HG03521 (cell line): ENCODE data around the gene DEPDC1.
A peak's percentile ranks its signal among the peaks of the same experiment; 100 is the strongest.
"Not testable (repeated sequence)": the region's sequence is repeated elsewhere in the genome, so short reads cannot be mapped to it uniquely, and the experiment has no call there.

Experiments
- ATAC-seq: cut with Tn5 transposase; IDR thresholded peaks from one replicate; pipeline ENCODE4 v1.9.1; 2021; ENCODE audit warnings: mild to moderate bottlenecking, moderate library complexity; ENCODE audit not compliant: unreplicated experiment

DEPDC1 gene, protein sequence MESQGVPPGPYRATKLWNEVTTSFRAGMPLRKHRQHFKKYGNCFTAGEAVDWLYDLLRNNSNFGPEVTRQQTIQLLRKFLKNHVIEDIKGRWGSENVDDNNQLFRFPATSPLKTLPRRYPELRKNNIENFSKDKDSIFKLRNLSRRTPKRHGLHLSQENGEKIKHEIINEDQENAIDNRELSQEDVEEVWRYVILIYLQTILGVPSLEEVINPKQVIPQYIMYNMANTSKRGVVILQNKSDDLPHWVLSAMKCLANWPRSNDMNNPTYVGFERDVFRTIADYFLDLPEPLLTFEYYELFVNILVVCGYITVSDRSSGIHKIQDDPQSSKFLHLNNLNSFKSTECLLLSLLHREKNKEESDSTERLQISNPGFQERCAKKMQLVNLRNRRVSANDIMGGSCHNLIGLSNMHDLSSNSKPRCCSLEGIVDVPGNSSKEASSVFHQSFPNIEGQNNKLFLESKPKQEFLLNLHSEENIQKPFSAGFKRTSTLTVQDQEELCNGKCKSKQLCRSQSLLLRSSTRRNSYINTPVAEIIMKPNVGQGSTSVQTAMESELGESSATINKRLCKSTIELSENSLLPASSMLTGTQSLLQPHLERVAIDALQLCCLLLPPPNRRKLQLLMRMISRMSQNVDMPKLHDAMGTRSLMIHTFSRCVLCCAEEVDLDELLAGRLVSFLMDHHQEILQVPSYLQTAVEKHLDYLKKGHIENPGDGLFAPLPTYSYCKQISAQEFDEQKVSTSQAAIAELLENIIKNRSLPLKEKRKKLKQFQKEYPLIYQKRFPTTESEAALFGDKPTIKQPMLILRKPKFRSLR

DNA sequence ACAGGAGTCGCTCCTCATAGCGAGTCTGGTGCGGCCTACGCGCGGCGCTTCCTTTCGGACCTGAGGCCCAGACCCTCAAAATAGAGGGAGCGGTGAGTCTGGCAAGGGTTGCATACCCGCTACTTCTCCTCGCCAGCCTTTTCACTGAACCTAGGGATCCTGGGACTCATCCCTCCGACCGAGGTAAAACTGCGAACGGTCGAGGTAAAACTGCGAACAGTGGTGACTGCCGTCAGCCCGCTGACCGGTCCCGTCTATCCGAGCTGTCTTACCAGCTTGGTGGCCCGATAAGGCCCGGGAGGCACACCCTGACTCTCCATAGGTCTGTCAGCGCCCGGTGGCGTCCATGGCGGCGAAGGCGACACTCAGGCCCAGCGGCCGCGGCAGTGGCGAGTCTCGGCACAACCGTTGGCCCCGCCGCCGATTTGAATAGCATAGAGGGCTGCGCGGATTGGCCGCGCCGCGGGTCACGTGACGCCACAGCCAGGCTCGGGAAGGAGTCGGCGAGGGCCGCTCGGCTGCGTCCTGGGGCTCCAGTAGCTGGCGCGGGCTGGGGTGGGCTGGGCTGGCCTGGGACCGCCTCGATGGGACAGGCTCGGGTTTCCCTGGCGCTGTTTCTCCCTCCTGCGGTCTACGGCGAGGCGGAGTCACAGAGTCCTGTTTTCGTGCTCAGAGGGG, at the start of gene DEPDC1:
TSS of gene DEPDC1 (minus strand) at position 403 of the 678 bp plus-strand sequence. CDS start at position 320, 83 bp downstream.
- peak; percentile 95 for ATAC-seq

DNA sequence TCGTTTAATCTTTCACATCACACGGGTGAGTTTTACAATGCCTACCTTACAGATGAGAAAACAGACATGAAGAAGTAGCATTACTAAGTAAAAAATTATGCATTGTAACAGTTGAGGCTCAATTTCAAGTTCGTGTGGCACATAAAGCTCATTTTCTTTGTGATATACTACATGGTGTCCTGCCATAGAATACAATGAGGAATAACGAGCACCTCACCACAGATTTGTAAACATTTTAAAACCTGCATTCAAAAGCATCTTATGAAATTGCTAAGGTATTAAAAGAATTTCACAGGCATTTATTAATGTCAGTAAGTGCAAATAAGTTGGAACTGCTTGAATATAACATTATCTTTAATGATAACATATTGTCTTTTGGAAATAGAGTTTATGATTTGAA, 47.8 kb upstream of the DEPDC1 start:
- ATAC-seq = no peak

DNA sequence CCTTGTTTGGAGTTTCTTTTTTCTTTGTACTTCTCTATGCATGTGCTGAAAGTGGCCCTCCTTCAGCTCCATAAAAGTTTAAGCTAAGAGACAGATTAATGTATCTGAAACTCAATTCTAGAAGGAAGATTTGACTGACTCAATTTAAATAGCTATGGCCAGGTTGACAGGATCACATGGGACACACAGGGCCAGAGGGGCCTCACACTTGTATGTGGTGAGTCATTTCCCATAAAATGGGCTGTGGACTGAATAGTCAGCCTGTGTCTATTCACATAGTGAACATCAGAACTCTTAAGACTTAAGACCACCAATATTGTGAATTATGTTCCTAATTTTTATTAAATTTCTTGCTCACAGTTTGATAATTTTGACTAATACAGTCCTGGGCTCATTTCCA, 45.7 kb upstream of the DEPDC1 start:
- ATAC-seq = no peak

DNA sequence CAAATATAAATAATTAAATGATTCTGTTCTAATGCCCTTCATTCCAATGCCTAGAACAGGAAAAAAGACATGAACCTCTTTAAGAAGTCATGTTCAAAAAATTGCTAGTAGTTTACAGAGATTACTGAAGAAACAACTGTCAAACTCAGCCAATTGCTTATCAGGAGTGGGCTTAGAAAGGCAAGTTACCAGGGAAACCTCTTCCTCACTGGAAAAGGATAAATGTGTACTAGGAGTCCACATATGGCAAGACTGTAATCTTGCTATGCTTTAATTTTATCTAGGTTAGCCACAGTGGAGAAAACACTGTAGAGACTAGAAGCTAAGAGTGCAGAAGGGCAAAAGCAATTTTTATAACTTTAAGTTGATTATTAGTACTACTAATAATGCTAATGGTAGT, 42.1 kb upstream of the DEPDC1 start:
- no peak for ATAC-seq

DNA sequence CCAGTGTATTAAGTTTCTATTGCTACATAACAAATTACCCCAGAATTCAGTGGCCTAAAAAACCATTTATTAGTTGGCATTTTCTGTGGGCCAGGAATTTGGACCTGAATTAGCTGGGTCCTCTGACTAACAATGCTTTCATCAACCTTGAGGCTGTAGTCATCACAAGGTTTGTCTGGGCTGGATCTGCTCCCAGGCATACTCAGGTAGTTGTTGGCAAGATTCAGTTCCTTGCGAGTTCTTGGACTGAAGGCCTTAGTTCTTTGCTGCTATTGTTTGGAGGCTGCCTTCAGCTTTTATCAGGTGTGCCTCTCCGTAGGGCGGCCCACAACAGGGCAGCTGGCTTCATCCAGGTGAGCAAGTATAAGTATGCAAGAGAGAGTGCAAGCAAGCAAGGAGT, 31.4 kb upstream of the DEPDC1 start:
- ATAC-seq = no peak

DNA sequence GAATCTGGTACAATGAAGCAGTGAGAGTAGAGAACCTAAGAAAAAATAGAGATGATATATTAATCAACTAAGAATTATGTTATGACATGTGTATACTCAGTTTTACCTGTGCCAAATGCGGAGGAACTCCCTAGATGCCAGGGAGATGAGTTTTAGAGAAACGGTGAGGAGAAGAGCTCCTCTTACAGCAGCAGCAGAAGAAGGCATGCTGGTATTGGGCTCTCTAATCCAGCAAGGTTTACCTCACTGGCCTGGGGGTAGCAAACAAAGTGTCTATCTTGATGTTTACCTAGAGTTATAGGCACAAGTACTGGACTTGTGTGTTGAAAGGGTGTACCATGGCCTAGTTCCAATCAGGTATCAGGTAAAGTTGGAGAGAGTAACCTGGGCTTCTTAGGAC, 28.9 kb upstream of the DEPDC1 start:
- no peak for ATAC-seq

DNA sequence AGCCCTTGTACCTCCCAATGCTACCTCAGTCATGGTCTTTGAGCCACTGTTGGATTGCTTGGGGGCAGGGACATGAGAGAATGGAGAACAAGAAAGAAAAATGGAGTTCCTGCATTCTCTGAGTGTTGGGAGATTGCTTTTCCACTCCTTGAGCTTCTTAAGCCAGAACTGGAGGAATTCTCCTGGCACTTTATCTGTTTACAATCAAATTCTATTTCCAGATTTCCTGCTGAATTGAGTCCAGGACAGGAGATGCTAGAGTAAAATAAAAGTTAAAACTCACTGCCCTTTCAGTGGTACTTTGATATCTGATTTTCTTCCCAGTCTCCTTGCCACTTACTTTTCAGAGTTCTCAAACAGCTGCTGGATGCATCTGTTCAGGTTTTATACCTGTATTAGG, 24.4 kb upstream of the DEPDC1 start:
- no peak for ATAC-seq

DNA sequence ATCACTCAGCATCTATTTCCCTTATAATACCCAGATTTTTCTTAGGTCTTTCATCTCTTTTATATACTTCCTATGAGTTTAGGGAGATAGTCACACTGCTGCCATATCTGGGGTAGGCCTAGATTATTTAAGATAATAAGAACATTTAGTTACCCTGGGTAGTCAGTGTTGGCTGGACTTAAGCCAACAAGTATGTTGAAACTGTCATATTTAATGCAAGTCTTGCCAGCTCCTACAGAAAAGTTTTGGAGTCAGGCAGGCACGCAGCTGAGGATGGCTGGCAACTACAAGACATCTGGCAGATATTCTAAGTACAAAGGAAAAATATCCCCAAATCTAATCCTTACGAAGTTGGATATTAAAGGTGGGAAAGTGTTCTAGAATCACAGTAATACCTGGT, 19.2 kb upstream of the DEPDC1 start:
- no peak for ATAC-seq

DNA sequence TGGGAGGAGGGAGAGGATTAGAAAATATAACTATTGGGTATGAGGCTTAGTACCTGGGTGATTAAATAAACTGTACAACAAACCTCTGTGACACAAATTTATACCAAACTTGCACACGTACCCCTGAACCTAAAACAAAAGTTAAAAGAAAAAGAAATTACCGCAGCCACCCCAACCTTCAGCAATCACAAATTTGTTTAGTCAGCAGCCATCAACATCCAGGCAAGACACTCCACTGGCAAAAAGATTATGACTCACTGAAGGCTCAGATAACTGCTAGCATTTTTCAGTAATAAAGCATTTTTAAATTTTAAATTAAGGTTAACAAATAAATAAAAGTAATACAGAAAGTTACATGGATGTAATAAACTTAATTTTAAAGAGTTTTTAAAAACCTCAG, 14.4 kb upstream of the DEPDC1 start:
- no peak for ATAC-seq

DNA sequence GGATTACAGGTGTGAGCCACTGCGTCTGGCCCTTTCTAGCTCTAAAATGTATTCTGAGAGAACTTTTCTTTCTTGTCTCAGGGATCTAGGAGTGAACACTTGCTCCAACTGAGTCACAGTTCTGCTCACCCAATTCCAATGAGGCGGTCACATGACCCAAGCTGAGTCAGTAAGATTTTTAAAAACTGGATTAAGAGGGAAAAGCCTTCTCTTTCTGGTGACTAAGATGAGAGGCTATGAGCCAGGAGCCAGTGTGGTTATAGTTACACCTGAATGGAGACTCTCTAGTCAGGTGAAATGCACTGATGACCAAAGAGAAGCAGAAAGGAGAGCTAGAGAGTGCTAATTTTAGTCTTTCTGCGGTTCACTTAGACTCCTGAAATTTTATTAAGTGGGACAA, 9.5 kb upstream of the DEPDC1 start:
- no peak for ATAC-seq

DNA sequence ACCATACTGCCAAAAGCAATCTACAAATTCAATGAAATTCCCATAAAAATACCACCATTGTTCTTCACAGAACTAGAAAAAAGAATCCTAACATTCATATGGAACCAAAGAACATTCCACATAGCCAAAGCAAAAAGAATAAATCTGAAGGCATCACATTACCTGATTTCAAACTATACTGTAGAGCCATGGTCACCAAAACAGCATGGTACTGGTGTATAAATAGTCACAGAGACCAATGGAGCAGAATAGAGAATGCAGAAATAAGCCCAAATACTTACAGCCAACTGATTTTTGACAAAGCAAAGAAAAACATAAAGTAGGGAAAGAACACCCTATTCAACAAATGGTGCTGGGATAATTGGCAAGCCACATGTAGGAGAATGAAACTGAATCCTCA, 6.2 kb upstream of the DEPDC1 start:
- no peak for ATAC-seq

DNA sequence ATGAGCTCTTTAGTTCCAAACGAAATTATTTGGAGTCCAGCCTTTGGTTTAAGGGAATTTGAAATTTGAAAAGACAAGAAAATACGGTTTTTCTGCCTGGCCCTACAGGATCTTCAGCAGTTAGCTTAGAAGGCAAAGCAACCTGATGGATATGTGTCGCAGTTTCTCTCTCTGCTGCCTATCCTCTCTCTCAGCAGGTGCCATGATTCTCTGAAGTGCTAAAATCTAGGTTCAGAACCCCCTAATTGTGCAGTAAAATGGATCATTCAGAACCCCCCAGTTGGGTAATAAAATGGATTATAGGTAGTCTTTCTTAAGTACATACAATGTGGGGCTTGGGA, 446 bp upstream of the DEPDC1 start:
- peak; percentile 12 for ATAC-seq

DNA sequence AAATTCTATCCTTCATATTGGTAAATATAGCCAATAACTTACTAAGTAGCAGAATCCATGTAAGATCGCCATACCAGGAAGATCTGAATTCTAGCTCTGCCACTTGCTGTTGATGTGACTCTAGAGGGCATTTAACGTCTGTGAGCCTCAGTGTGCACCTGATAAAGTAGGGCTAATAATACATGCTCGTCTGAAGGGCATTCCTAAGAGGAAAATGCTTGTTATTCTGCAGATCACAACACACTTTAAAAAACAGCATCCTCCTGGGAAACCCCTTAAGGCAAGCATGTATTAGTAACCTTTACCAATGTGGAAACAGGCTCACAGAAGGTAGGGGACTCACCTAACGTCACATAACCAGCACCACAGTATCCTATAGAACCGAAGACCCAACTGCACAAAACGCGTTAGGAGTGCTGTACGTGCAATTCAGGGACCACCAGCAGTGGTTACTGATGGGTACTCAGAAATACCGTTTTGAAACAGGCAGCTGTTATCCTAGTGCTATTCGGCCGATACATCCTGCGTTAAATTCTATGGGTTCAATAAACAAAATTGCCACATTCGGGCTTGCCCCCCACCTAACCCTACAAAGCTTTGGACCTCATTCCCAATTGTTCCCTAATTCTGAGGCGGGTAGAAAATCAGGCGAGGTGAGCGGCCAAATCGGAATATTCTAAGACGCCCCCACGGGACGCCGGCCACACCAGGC, 758 bp downstream of the DEPDC1 start:
- ATAC-seq = peak; percentile 9

DNA sequence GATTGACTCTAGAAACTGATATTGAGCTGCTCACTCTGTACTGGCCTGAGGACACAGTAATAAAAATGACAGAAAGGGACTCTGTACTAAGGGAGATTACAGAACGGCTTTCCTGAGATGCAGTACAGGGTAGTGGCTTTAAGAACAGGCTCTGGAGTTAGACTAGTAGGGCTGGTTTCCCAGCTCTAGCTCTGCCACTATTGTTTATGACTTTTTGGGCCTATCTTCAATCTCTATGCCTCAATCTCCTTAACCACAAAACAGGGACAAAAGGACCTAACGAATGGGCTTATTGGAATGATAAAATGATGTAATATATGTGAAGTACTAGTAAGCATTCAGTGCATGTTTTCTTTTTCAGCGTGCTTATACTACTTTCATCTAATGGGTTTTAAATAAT, 1.4 kb downstream of the DEPDC1 start:
- ATAC-seq = no peak

DNA sequence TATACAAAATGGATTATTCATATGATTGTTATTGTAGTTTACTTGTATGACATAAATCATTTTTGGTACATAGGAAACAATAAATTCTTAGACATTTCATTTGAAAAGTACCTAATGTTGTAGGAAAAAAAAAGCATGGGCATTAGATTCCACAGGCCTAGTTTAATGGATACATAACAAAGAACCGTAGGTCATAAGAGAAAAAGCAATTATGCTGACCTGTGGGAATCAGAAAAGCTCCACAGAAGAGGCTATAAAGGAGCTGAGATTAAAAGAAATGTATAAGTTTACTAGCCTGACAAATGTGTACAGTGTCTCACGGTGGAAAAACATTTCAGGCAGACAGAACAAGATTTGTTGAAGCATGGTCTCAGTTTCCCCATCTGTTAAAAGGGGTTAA, 3.7 kb downstream of the DEPDC1 start:
- no peak for ATAC-seq

DNA sequence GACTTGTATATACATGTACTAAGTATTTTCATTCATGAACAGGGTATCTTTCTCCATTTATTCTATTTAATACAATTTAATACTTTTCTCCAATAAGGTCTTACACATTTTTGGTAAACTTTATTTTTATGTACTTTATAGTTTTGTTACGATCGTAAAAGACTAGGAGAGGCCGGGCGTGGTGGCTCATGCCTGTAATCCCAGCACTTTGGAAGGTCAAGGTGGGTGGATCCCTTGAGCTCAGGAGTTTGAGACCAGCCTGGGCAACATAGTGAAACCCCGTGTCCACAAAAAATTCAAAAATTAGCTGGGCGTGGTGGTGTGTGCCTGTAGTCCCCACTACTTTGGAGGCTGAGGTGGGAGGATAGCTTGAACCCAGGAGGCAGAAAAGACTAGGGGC, 4.6 kb downstream of the DEPDC1 start:
- not testable (repeated sequence) for ATAC-seq

DNA sequence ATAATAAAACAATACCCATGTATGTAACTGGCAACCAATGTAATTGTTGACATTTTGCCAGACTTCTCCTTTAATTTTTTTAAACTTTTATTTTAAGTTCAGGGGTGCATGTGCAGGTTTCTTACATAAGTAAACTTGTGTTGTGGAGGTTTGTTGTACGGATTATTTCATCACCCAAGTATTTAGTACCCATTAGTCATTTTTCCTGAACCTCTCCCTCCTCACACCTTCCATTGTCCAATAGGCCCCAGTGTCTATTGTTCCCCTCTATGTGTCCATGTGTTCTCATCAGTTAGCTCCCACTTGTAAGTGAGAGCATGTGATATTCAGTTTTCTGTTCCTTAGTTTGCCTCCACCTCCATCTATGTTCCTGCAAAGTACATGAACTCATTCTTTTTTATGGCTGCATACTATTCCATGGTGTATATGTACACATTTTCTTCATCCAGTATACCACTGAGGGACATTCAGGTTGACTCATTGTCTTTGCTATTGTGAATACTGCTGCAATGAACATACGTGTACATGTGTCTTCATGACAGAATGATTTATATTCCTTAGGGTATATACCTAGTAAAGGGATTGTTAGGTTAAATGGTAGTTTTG, 6.7 kb downstream of the DEPDC1 start:
- no peak for ATAC-seq

DNA sequence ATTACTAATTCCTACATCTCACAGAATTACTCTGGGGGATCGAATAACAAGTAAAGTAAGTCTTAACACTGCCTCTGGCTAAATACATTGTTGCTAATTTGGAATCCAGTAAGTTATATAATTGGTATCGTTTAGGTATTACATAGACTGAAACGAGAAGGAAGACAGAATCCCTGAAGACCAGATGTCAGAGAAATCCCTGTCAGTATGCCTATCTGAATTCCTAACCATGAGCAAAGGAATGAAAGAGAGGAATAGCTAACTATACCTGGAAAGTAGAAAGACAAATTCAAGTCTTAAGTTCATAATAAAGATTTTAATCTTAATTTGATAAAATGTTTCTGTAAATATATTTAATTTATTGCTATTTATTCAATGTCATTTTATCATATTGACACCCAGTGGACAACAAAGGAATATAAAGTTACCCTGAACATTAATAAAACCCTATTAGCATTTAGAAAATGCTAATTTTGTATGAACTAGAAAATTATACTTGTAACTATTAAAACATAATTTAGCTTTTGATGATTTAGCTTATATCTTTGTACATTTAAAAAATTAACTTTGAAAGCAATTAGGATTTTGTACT, 11.4 kb downstream of the DEPDC1 start:
- no peak for ATAC-seq

DNA sequence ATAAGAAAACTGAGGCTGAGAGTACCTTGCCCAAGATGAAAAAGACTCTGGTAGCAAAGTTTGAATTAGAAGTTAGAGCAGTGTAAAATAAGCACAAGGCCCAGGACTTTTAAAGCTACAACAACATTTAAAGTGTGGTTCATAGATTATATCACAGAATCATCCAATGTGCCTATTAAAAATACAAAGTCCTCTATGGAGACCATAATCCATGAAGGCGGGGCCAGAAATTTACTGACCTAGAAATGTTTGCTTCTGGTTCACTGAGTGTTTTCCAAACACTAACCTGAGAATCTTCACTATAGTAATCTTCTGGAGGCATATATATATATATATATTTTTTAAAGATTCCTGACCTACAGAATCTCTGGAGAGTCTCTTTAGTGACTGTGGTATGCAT, 12.3 kb downstream of the DEPDC1 start:
- ATAC-seq = no peak

DNA sequence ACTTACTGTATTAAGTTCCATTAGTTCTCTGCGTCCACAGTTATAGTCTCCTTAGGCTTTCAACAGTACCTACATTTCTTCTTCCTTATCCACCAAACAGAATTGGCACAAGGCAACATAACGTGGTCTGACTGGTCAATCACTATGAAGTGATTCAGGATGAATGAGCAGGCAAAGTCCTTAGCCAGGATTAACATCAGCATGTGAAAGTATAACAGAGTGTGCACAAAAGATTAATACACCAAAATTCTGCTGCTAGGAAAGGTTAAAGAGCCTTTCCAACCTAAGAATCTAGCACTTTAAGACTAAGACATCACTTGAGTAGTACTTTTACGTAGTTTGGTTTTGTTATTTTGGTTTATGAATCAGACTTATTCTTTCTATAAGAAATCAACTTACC, 15.8 kb downstream of the DEPDC1 start:
- no peak for ATAC-seq
